Activated CD8-positive, alpha-beta T cell treated with anti-CD3 and anti-CD28 coated beads, Interleukin-2, amount 10 ng/mL, durations not matched to agents 7 days and 5 days (primary cell): ENCODE data around the gene CHD9. TPM values are rescaled to one million over a fixed set of nuclear protein-coding genes. Genes with fewer than 3 reads are reported as not detected.
A peak's percentile ranks its signal among the peaks of the same experiment; 100 is the strongest.

ENCODE experiments used
- ATAC-seq: fragments of 150-1000 bp; cut with Tn5 transposase; one replicate; pipeline ENCODE4 v1.10.0; 2021; ENCODE audit warnings: moderate library complexity
- CTCF ChIA-PET: fragments of 350-600 bp; sonication (Branson Sonifier 250); formaldehyde crosslinking; loops from one replicate; lab custom pipeline; 2021; ENCODE audit warnings: antibody characterized with exemption; lab: Charles Lee
- POLR2A ChIA-PET: fragments of 350-600 bp; sonication (Branson Sonifier 250); formaldehyde crosslinking; loops from one replicate; lab custom pipeline; 2021; ENCODE audit warnings: antibody characterized with exemption; lab: Charles Lee
- DNase-seq: peaks from one replicate; pipeline ENCODE4 v3.0.0-alpha.2; 2020
- H3K27ac Mint-ChIP-seq: one replicate; pipeline ENCODE4 v1.8.0; 2021; ENCODE audit warnings: mild to moderate bottlenecking, mixed read lengths
- H3K27me3 Mint-ChIP-seq: one replicate; pipeline ENCODE4 v1.8.0; 2021; ENCODE audit warnings: low read depth, mixed read lengths
- H3K36me3 Mint-ChIP-seq: one replicate; pipeline ENCODE4 v1.8.0; 2021; ENCODE audit warnings: low read depth, mixed read lengths
- H3K4me1 Mint-ChIP-seq: one replicate; pipeline ENCODE4 v1.8.0; 2021; ENCODE audit warnings: low read depth, mixed read lengths
- H3K4me3 Mint-ChIP-seq: one replicate; pipeline ENCODE4 v1.8.0; 2021; ENCODE audit warnings: mild to moderate bottlenecking, mixed read lengths
- H3K9me3 Mint-ChIP-seq: one replicate; pipeline ENCODE4 v1.8.0; 2022; ENCODE audit warnings: mixed read lengths; ENCODE audit not compliant: insufficient read depth
- total RNA-seq, 2 experiments: library from RNA; stranded (reverse); gene quantifications; one replicate each; pipeline ENCODE4 v1.2.3, GENCODE V29; 2021

The CHD9 gene
- total RNA-seq, 2 experiments from 2014 or later: 23.5 to 32.1 TPM

GRCh38 chr16:53090286-53090590 lies 35.4 kb downstream of the CHD9 start:
- Mint-ChIP-seq H3K36me3 (no peaks in the 10 kb centered on the region), H3K27ac (peak overlapping the region; percentile 26), H3K9me3 (no peaks in the 10 kb centered on the region), H3K27me3 (no peaks in the 10 kb centered on the region), H3K4me3 (no peak overlapping the region), H3K4me1 (peaks cover 41% of the 10 kb centered on the region)
- POLR2A ChIA-PET: interaction anchor here (0.9 kb wide), 1 partner anchor 11 kb away, joined by 3 read pairs; no protein-coding TSS in a partner anchor
- ATAC-seq: no peak
- DNase-seq: no peak
- CTCF ChIA-PET: no interaction called here

- peak; percentile 12 for ATAC-seq
- POLR2A ChIA-PET: interaction anchor here (0.9 kb wide), 1 partner anchor 11 kb away, joined by 3 read pairs; no protein-coding TSS in a partner anchor
- CTCF ChIA-PET: no interaction called here
- Mint-ChIP-seq H3K27ac (peak overlapping the region; percentile 62), H3K9me3 (no peaks in the 10 kb centered on the region), H3K27me3 (no peaks in the 10 kb centered on the region), H3K4me3 (peak overlapping the region; percentile 25), H3K36me3 (peaks cover 3% of the 10 kb centered on the region), H3K4me1 (peaks cover 41% of the 10 kb centered on the region)
- peak; percentile 27 for DNase-seq
These were observed 36.0 kb downstream of the CHD9 start for GRCh38 chr16:53090591-53091411.

GRCh38 chr16:53091466-53092211 lies 36.8 kb downstream of the CHD9 start:
- Mint-ChIP-seq H3K9me3 (no peaks in the 10 kb centered on the region), H3K4me1 (peaks cover 41% of the 10 kb centered on the region), H3K27me3 (no peaks in the 10 kb centered on the region), H3K27ac (no peak overlapping the region), H3K4me3 (no peak overlapping the region), H3K36me3 (peaks cover 4% of the 10 kb centered on the region)
- POLR2A ChIA-PET: no interaction called here
- ATAC-seq (no peak), DNase-seq (no peak)
- CTCF ChIA-PET: interaction anchor here (1.3 to 1.4 kb wide), 2 partner anchors 36 to 69 kb away, joined by 4 to 5 read pairs; partner anchors contain the start of gene CHD9

- Mint-ChIP-seq H3K36me3 (peaks cover 4% of the 10 kb centered on the region), H3K27me3 (no peaks in the 10 kb centered on the region), H3K27ac (no peak overlapping the region), H3K9me3 (no peaks in the 10 kb centered on the region), H3K4me3 (no peak overlapping the region), H3K4me1 (peaks cover 42% of the 10 kb centered on the region)
- ChIA-PET CTCF (interaction anchor here (1.3 to 1.4 kb wide), 2 partner anchors 37 to 68 kb away, joined by 4 to 5 read pairs; partner anchors contain the start of gene CHD9), POLR2A (interaction anchor here (0.6 kb wide), 1 partner anchor 1200 kb away, joined by 3 read pairs; no protein-coding TSS in a partner anchor)
- ATAC-seq (no peak), DNase-seq (no peak)
These were observed 37.5 kb downstream of the CHD9 start for GRCh38 chr16:53092284-53092683.

- no peak for ATAC-seq
- ChIA-PET POLR2A (no interaction called here), CTCF (interaction anchor here (1.0 kb wide), 1 partner anchor 311 kb away, joined by 3 read pairs; no protein-coding TSS in a partner anchor)
- Mint-ChIP-seq H3K27ac (peak overlapping the region; percentile 58), H3K36me3 (peaks cover 4% of the 10 kb centered on the region), H3K4me1 (peaks cover 46% of the 10 kb centered on the region), H3K9me3 (no peaks in the 10 kb centered on the region), H3K4me3 (no peak overlapping the region), H3K27me3 (no peaks in the 10 kb centered on the region)
- no peak for DNase-seq
These were observed 38.5 kb downstream of the CHD9 start for GRCh38 chr16:53093162-53093744.

- CTCF ChIA-PET: no interaction called here
- Mint-ChIP-seq H3K9me3 (no peaks in the 10 kb centered on the region), H3K27ac (peak overlapping the region; percentile 58), H3K4me3 (no peak overlapping the region), H3K36me3 (peaks cover 4% of the 10 kb centered on the region), H3K4me1 (peaks cover 55% of the 10 kb centered on the region), H3K27me3 (no peaks in the 10 kb centered on the region)
- POLR2A ChIA-PET: no interaction called here
- DNase-seq: peak; percentile 28
- peak; percentile 48 for ATAC-seq
These were observed 39.3 kb downstream of the CHD9 start for GRCh38 chr16:53094013-53094630.

GRCh38 chr16:53097190-53097589 lies 42.4 kb downstream of the CHD9 start:
- DNase-seq: no peak
- peaks cover 43% of the 10 kb centered on the region for H3K4me1 Mint-ChIP-seq
- ChIA-PET CTCF (interaction anchor here (3.0 kb wide), 1 partner anchor 41 kb away, joined by 29 read pairs; the partner anchor contains the start of gene CHD9), POLR2A (no interaction called here)
- no peaks in the 10 kb centered on the region for H3K27me3 Mint-ChIP-seq
- H3K9me3 Mint-ChIP-seq: no peaks in the 10 kb centered on the region
- peaks cover 4% of the 10 kb centered on the region for H3K36me3 Mint-ChIP-seq
- H3K27ac Mint-ChIP-seq: no peak overlapping the region
- H3K4me3 Mint-ChIP-seq: no peak overlapping the region
- no peak for ATAC-seq

- no peaks in the 10 kb centered on the region for H3K27me3 Mint-ChIP-seq
- peak; percentile 54 for DNase-seq
- peak; percentile 69 for ATAC-seq
- no peaks in the 10 kb centered on the region for H3K9me3 Mint-ChIP-seq
- ChIA-PET CTCF (interaction anchor here (1.0 to 3.0 kb wide), 10 partner anchors 13 to 359 kb away, joined by 3 to 29 read pairs (median 3); partner anchors contain the start of gene CHD9), POLR2A (interaction anchor here (0.6 to 1.0 kb wide), 3 partner anchors 23 to 42 kb away, joined by 3 read pairs; no protein-coding TSS in a partner anchor)
- H3K4me3 Mint-ChIP-seq: peak overlapping the region; percentile 70
- H3K36me3 Mint-ChIP-seq: peaks cover 4% of the 10 kb centered on the region
- peak overlapping the region; percentile 91 for H3K27ac Mint-ChIP-seq
- H3K4me1 Mint-ChIP-seq: peaks cover 40% of the 10 kb centered on the region
These were observed 43.9 kb downstream of the CHD9 start for GRCh38 chr16:53098526-53099317.

- CTCF ChIA-PET: interaction anchor here (1.0 to 3.0 kb wide), 10 partner anchors 12 to 358 kb away, joined by 3 to 29 read pairs (median 3); partner anchors contain the start of gene CHD9
- Mint-ChIP-seq H3K27me3 (no peaks in the 10 kb centered on the region), H3K4me3 (peak overlapping the region; percentile 70), H3K27ac (peak overlapping the region; percentile 91), H3K9me3 (no peaks in the 10 kb centered on the region), H3K36me3 (peaks cover 4% of the 10 kb centered on the region), H3K4me1 (peaks cover 32% of the 10 kb centered on the region)
- POLR2A ChIA-PET: interaction anchor here (0.5 to 0.8 kb wide), 4 partner anchors 22 to 1065 kb away, joined by 3 read pairs; no protein-coding TSS in a partner anchor
- peak; percentile 80 for ATAC-seq
- peak; percentile 65 for DNase-seq
These were observed 44.7 kb downstream of the CHD9 start for GRCh38 chr16:53099318-53100130.
